ENCODE results near the gene OTUD4. TPM values are rescaled to one million over a fixed set of nuclear protein-coding genes. Genes with fewer than 3 reads are reported as not detected.
"Not testable (repeated sequence)": the region's sequence is repeated elsewhere in the genome, so short reads cannot be mapped to it uniquely, and the experiment has no call there.

The OTUD4 gene
- total RNA-seq, 2 experiments from 2014 or later = 52.6 to 57.1 TPM

GRCh38 chr4:145161549-145161948 is 18.8 kb downstream of the OTUD4 start:
- ATAC-seq (no peak), DNase-seq (no peak)
- Mint-ChIP-seq H3K27ac (no peak overlapping the region), H3K4me1 (peaks cover 5% of the 10 kb centered on the region), H3K36me3 (ENCODE audit: low read depth) (peaks cover 39% of the 10 kb centered on the region), H3K27me3 (no peaks in the 10 kb centered on the region), H3K9me3 (ENCODE audit: low read depth) (no peaks in the 10 kb centered on the region), H3K4me3 (no peak overlapping the region)
- CTCF ChIA-PET = interaction anchor here (0.7 to 1.7 kb wide), 5 partner anchors 9 to 52 kb away, joined by 3 to 6 read pairs (median 3); no protein-coding TSS in a partner anchor
- intact Hi-C loops (cut with DNase I, micrococcal nuclease) = no loop called here
- POLR2A ChIA-PET = interaction anchor here (0.7 kb wide), 1 partner anchor 15 kb away, joined by 5 read pairs; no protein-coding TSS in a partner anchor

DNA sequence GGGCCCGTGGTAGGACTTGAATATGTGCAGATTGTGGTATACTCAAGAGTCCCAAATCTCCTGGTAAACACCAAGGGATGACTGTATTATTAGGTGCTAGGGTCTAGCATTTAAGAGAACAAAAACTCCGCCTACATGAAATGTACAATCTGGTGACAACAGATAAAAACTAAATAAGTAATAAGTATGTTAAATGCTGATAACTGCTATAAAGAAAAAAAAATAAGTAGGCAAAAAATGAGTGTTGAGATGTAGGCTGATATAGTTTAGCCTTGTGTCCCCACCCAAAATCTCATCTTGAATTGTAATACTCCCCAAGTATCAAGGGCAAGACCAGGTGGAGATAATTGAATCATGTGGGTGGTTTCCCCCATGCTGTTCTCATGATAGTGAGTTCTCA is 23.4 kb downstream of the OTUD4 start:
- no peaks in the 10 kb centered on the region for H3K27me3 Mint-ChIP-seq
- POLR2A ChIA-PET = no interaction called here
- H3K9me3 Mint-ChIP-seq (ENCODE audit: low read depth) = no peaks in the 10 kb centered on the region
- H3K36me3 Mint-ChIP-seq (ENCODE audit: low read depth) = peaks cover 63% of the 10 kb centered on the region
- no peak for DNase-seq
- no peak overlapping the region for H3K27ac Mint-ChIP-seq
- no peak overlapping the region for H3K4me3 Mint-ChIP-seq
- CTCF ChIA-PET = no interaction called here
- intact Hi-C loops (cut with DNase I, micrococcal nuclease) = no loop called here
- ATAC-seq = no peak
- H3K4me1 Mint-ChIP-seq = peaks cover 8% of the 10 kb centered on the region

- no peak for ATAC-seq
- Mint-ChIP-seq H3K4me1 (peaks cover 8% of the 10 kb centered on the region), H3K27ac (no peak overlapping the region), H3K27me3 (no peaks in the 10 kb centered on the region), H3K36me3 (ENCODE audit: low read depth) (peaks cover 58% of the 10 kb centered on the region), H3K4me3 (no peak overlapping the region), H3K9me3 (ENCODE audit: low read depth) (no peaks in the 10 kb centered on the region)
- ChIA-PET POLR2A (no interaction called here), CTCF (interaction anchor here (1.3 kb wide), 1 partner anchor 23 kb away, joined by 3 read pairs; no protein-coding TSS in a partner anchor)
- DNase-seq = no peak
- intact Hi-C loops (cut with DNase I, micrococcal nuclease) = no loop called here
Observed at GRCh38 chr4:145155268-145155870, 25.0 kb downstream of the OTUD4 start.

DNA sequence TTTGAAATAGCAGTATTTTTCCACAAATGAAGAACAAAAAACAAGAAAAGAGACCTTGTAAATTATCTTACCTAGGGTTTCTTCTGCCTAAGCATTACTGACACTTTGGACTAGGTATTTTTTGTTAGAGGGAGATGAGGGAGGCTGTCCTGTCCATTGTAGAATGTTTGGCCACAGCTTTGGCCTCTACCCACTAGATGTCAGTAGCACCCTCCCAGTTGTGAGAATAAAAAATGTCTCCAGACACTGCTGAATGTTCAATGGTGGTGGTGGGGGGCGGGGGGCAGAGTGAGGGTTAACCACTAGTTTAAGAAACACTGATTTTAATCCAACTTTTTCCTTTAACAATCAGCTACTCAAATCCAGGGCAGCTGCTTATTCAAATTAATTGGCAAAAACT is 25.8 kb downstream of the OTUD4 start:
- no peak overlapping the region for H3K4me3 Mint-ChIP-seq
- no peak overlapping the region for H3K27ac Mint-ChIP-seq
- no peaks in the 10 kb centered on the region for H3K9me3 Mint-ChIP-seq (ENCODE audit: low read depth)
- POLR2A ChIA-PET = no interaction called here
- DNase-seq (no peak), ATAC-seq (no peak)
- intact Hi-C loops (cut with DNase I, micrococcal nuclease) = no loop called here
- no peaks in the 10 kb centered on the region for H3K27me3 Mint-ChIP-seq
- H3K36me3 Mint-ChIP-seq (ENCODE audit: low read depth) = peaks cover 64% of the 10 kb centered on the region
- CTCF ChIA-PET = interaction anchor here (1.3 kb wide), 1 partner anchor 24 kb away, joined by 3 read pairs; no protein-coding TSS in a partner anchor
- peaks cover 8% of the 10 kb centered on the region for H3K4me1 Mint-ChIP-seq

- ChIA-PET POLR2A (no interaction called here), CTCF (interaction anchor here (2.0 kb wide), 1 partner anchor 8 kb away, joined by 6 read pairs; no protein-coding TSS in a partner anchor)
- peak overlapping the region; percentile 1 for H3K27ac Mint-ChIP-seq
- no peaks in the 10 kb centered on the region for H3K9me3 Mint-ChIP-seq (ENCODE audit: low read depth)
- peaks cover 9% of the 10 kb centered on the region for H3K4me1 Mint-ChIP-seq
- intact Hi-C loops (cut with DNase I, micrococcal nuclease) = no loop called here
- H3K27me3 Mint-ChIP-seq = no peaks in the 10 kb centered on the region
- DNase-seq (no peak), ATAC-seq (no peak)
- peaks cover 67% of the 10 kb centered on the region for H3K36me3 Mint-ChIP-seq (ENCODE audit: low read depth)
- no peak overlapping the region for H3K4me3 Mint-ChIP-seq
Observed at GRCh38 chr4:145153904-145154298, 26.5 kb downstream of the OTUD4 start.

- H3K4me3 Mint-ChIP-seq = no peak overlapping the region
- H3K27me3 Mint-ChIP-seq = no peaks in the 10 kb centered on the region
- H3K36me3 Mint-ChIP-seq (ENCODE audit: low read depth) = peaks cover 65% of the 10 kb centered on the region
- H3K27ac Mint-ChIP-seq = no peak overlapping the region
- intact Hi-C loops (cut with DNase I, micrococcal nuclease) = no loop called here
- ChIA-PET CTCF (interaction anchor here (0.8 to 2.0 kb wide), 3 partner anchors 8 to 31 kb away, joined by 3 to 7 read pairs (median 6); no protein-coding TSS in a partner anchor), POLR2A (no interaction called here)
- DNase-seq = no peak
- H3K9me3 Mint-ChIP-seq (ENCODE audit: low read depth) = no peaks in the 10 kb centered on the region
- H3K4me1 Mint-ChIP-seq = peaks cover 6% of the 10 kb centered on the region
- ATAC-seq = no peak
Observed at GRCh38 chr4:145153181-145153903, 27.0 kb downstream of the OTUD4 start.

GRCh38 chr4:145148980-145149379 is 31.4 kb downstream of the OTUD4 start:
- intact Hi-C loops (cut with DNase I, micrococcal nuclease) = no loop called here
- DNase-seq (no peak), ATAC-seq (peak; percentile 57)
- Mint-ChIP-seq H3K27me3 (no peaks in the 10 kb centered on the region), H3K4me1 (peaks cover 4% of the 10 kb centered on the region), H3K36me3 (ENCODE audit: low read depth) (peaks cover 60% of the 10 kb centered on the region), H3K4me3 (no peak overlapping the region), H3K27ac (no peak overlapping the region), H3K9me3 (ENCODE audit: low read depth) (no peaks in the 10 kb centered on the region)
- CTCF ChIA-PET = interaction anchor here (0.6 kb wide), 2 partner anchors 22 to 469 kb away, joined by 3 read pairs; no protein-coding TSS in a partner anchor
- POLR2A ChIA-PET = no interaction called here

DNA sequence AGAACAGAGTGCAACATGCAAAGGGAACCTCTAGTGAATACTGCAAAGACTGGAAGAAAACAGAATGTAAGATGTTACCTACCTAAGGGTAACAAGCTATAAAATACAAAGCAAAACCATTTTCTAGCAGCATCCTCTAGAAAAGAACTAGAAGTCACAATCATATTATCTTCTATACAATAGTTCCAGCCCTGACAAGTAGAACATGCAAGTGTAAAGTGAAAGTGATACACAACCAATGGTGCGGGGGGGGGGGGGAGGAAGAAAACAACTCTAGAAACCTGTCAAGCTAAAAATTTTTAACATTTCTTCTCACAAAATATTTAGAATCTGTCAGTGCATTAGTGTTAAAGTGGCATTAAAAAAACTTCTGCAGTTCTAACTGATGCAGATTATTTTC is 44.2 kb downstream of the OTUD4 start:
- POLR2A ChIA-PET; H3K4me3 Mint-ChIP-seq; H3K9me3 Mint-ChIP-seq (ENCODE audit: low read depth); ATAC-seq; intact Hi-C loops (cut with DNase I, micrococcal nuclease); DNase-seq; H3K27me3 Mint-ChIP-seq: not testable (repeated sequence)
- peaks cover 55% of the 10 kb centered on the region for H3K36me3 Mint-ChIP-seq (ENCODE audit: low read depth)
- CTCF ChIA-PET = interaction anchor here (0.8 to 1.3 kb wide), 2 partner anchors 10 to 34 kb away, joined by 3 to 5 read pairs; no protein-coding TSS in a partner anchor
- peaks cover 37% of the 10 kb centered on the region for H3K4me1 Mint-ChIP-seq
- peak overlapping the region; percentile 47 for H3K27ac Mint-ChIP-seq

DNA sequence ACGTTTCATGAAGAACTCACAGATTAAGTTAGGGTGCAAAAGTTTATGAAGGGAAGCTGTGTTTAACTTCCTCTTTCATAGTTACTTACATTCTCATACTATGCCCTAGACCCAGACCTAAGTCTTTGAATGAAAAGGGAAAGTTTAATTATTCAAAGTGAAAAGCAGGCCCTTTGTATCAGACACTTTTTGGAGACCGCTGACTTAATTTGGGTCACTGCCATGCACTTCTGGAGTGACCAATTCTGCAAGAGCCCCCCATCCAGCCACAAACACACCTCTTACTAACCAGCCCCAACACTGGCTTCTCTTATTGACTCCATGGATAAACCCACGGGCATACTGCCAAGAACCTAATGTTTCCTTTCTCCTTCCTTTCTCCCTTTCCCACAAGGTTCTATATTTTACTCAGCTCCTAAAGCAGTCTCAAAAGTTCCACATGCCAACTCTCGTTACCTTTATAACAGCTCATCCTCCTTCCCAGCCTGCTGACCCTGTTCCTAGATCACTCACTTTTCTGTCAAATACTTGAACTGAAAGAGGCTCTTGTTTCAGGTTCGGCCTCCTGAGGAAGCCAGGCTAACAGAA is 47.8 kb downstream of the OTUD4 start:
- ATAC-seq (peak; percentile 63), DNase-seq (peak; percentile 48)
- H3K36me3 Mint-ChIP-seq (ENCODE audit: low read depth) = peaks cover 54% of the 10 kb centered on the region
- ChIA-PET CTCF (interaction anchor here (0.9 to 1.3 kb wide), 3 partner anchors 10 to 29 kb away, joined by 3 to 5 read pairs (median 3); no protein-coding TSS in a partner anchor), POLR2A (no interaction called here)
- no peaks in the 10 kb centered on the region for H3K9me3 Mint-ChIP-seq (ENCODE audit: low read depth)
- H3K27ac Mint-ChIP-seq = peak overlapping the region; percentile 68
- peaks cover 45% of the 10 kb centered on the region for H3K4me1 Mint-ChIP-seq
- no peak overlapping the region for H3K4me3 Mint-ChIP-seq
- no peaks in the 10 kb centered on the region for H3K27me3 Mint-ChIP-seq
- intact Hi-C loops (cut with DNase I, micrococcal nuclease) = no loop called here

DNA sequence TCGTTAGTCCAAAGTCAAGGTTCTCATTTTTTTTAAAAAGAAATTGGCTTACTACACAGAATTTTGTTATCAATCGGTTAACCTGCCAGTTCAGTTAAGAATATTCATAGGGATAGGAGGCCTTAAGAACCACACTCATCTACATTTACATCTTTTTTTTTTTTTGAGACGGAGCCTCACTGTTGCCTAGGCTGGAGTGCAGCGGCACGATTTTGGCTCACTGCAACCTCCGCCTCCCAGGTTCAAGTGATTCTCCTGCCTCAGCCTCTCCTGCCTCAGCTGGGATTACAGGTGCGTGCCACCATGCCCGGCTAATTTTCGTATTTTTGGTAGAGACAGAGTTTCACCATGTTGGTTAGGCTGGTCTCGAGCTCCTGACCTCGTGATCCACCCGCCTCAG is 48.5 kb downstream of the OTUD4 start:
- CTCF ChIA-PET = interaction anchor here (1.3 kb wide), 1 partner anchor 16 kb away, joined by 5 read pairs; no protein-coding TSS in a partner anchor

GRCh38 chr4:145130788-145131399 is 49.5 kb downstream of the OTUD4 start:
- Mint-ChIP-seq H3K4me3 (no peak overlapping the region), H3K36me3 (ENCODE audit: low read depth) (peaks cover 58% of the 10 kb centered on the region), H3K27me3 (no peaks in the 10 kb centered on the region), H3K9me3 (ENCODE audit: low read depth) (no peaks in the 10 kb centered on the region), H3K27ac (peak overlapping the region; percentile 77), H3K4me1 (peaks cover 45% of the 10 kb centered on the region)
- intact Hi-C loops (cut with DNase I, micrococcal nuclease) = loop anchor here (2.0 kb wide), 2 partner anchors 32 to 48 kb away; partner anchors contain the start of genes ABCE1 (in 1 of the 2) and ANAPC10 (in 1 of the 2)
- DNase-seq (no peak), ATAC-seq (peak; percentile 38)
- ChIA-PET POLR2A (interaction anchor here (1.5 kb wide), 1 partner anchor 29 kb away, joined by 3 read pairs; no protein-coding TSS in a partner anchor), CTCF (no interaction called here)

More for the DNA sequence above, 48.5 kb downstream of the OTUD4 start:
- Mint-ChIP-seq H3K27me3 (no peaks in the 10 kb centered on the region), H3K27ac (peak overlapping the region; percentile 77), H3K9me3 (ENCODE audit: low read depth) (no peaks in the 10 kb centered on the region), H3K4me3 (no peak overlapping the region), H3K4me1 (peaks cover 42% of the 10 kb centered on the region), H3K36me3 (ENCODE audit: low read depth) (peaks cover 52% of the 10 kb centered on the region)
- no peak for DNase-seq
- POLR2A ChIA-PET = no interaction called here
- no peak for ATAC-seq
- intact Hi-C loops (cut with DNase I, micrococcal nuclease) = loop anchor here (2.0 kb wide), 2 partner anchors 33 to 47 kb away; partner anchors contain the start of genes ABCE1 (in 1 of the 2) and ANAPC10 (in 1 of the 2)
